DMS 273 (cell line): ENCODE results near the gene FAM185A.
"Not testable (repeated sequence)": the region's sequence is repeated elsewhere in the genome, so short reads cannot be mapped to it uniquely, and the experiment has no call there.

Experiments
- DNase-seq: peaks from one replicate; lab custom pipeline; 2025; ENCODE audit not compliant: unreplicated experiment; lab: John Stamatoyannopoulos, UW

FAM185A gene

GRCh38 chr7:102748605-102749444 lies at the start of gene FAM185A:
Gene FAM185A, plus strand, starts transcription at chr7:102748999. Its CDS starts 209 bp downstream, at chr7:102749208.
- DNase-seq, result peak; percentile 100

- DNase-seq, result not testable (repeated sequence)
Measured at GRCh38 chr7:102713011-102713690, 35.6 kb upstream of the FAM185A start.

GRCh38 chr7:102713691-102714080 lies 35.1 kb upstream of the FAM185A start:
- DNase-seq, result not testable (repeated sequence)

- DNase-seq, result not testable (repeated sequence)
Measured at GRCh38 chr7:102714774-102715522, 33.9 kb upstream of the FAM185A start.

- peak; percentile 15 for DNase-seq
Measured at GRCh38 chr7:102715718-102716117, 33.1 kb upstream of the FAM185A start.

GRCh38 chr7:102718491-102718890 lies 30.3 kb upstream of the FAM185A start:
- not testable (repeated sequence) for DNase-seq

- DNase-seq, result not testable (repeated sequence)
Measured at GRCh38 chr7:102726170-102726569, 22.6 kb upstream of the FAM185A start.

- DNase-seq, result not testable (repeated sequence)
Measured at GRCh38 chr7:102729670-102730069, 19.1 kb upstream of the FAM185A start.

GRCh38 chr7:102730431-102730830 lies 18.4 kb upstream of the FAM185A start:
- not testable (repeated sequence) for DNase-seq

- DNase-seq, result not testable (repeated sequence)
Measured at GRCh38 chr7:102742002-102742771, 6.6 kb upstream of the FAM185A start.

GRCh38 chr7:102743861-102744260 lies 4.9 kb upstream of the FAM185A start:
- DNase-seq, result not testable (repeated sequence)

- peak; percentile 14 for DNase-seq
Measured at GRCh38 chr7:102745494-102746288, 3.1 kb upstream of the FAM185A start.

- not testable (repeated sequence) for DNase-seq
Measured at GRCh38 chr7:102749445-102749786, 617 bp downstream of the FAM185A start.

- peak; percentile 16 for DNase-seq
Measured at GRCh38 chr7:102758227-102758626, 9.4 kb downstream of the FAM185A start.

- not testable (repeated sequence) for DNase-seq
Measured at GRCh38 chr7:102759934-102760333, 11.1 kb downstream of the FAM185A start.

GRCh38 chr7:102761234-102761633 lies 12.4 kb downstream of the FAM185A start:
- DNase-seq, result not testable (repeated sequence)

- DNase-seq, result peak; percentile 14
Measured at GRCh38 chr7:102763295-102763905, 14.6 kb downstream of the FAM185A start.

- DNase-seq, result not testable (repeated sequence)
Measured at GRCh38 chr7:102769657-102770192, 20.9 kb downstream of the FAM185A start.

GRCh38 chr7:102770467-102770866 lies 21.7 kb downstream of the FAM185A start:
- DNase-seq, result not testable (repeated sequence)
